Activated effector memory CD4-positive, alpha-beta T cell treated with anti-CD3 and anti-CD28 coated beads, Interleukin-2, amount 50 U/mL, for 16 hours (primary cell): Measurements from ENCODE around the gene TMEM236.
"Not testable (repeated sequence)": the region's sequence is repeated elsewhere in the genome, so short reads cannot be mapped to it uniquely, and the experiment has no call there.

ENCODE experiments used
- DNase-seq: peaks from one replicate; pipeline ENCODE4 v3.0.0-alpha.2; 2020

Gene TMEM236

GRCh38 chr10:17751781-17752445, at the start of gene TMEM236:
Gene TMEM236 (plus strand): TSS chr10:17752201. CDS start chr10:17752296, 95 bp downstream.
- no peak for DNase-seq

GRCh38 chr10:17703706-17704105, 48.3 kb upstream of the TMEM236 start:
- no peak for DNase-seq

- DNase-seq = no peak
Measured at GRCh38 chr10:17708821-17709220, 43.2 kb upstream of the TMEM236 start.

GRCh38 chr10:17709492-17709891, 42.5 kb upstream of the TMEM236 start:
- DNase-seq = no peak

GRCh38 chr10:17710181-17710580, 41.8 kb upstream of the TMEM236 start:
- DNase-seq = no peak

GRCh38 chr10:17712053-17712452, 39.9 kb upstream of the TMEM236 start:
- DNase-seq = no peak

- DNase-seq = no peak
Measured at GRCh38 chr10:17712717-17713471, 39.1 kb upstream of the TMEM236 start.

GRCh38 chr10:17713758-17714157, 38.2 kb upstream of the TMEM236 start:
- DNase-seq = no peak

GRCh38 chr10:17716161-17716560, 35.8 kb upstream of the TMEM236 start:
- no peak for DNase-seq

- DNase-seq = not testable (repeated sequence)
Measured at GRCh38 chr10:17722317-17723014, 29.5 kb upstream of the TMEM236 start.

GRCh38 chr10:17725703-17726102, 26.3 kb upstream of the TMEM236 start:
- DNase-seq = no peak

- no peak for DNase-seq
Measured at GRCh38 chr10:17729630-17730029, 22.4 kb upstream of the TMEM236 start.

- DNase-seq = no peak
Measured at GRCh38 chr10:17730667-17731066, 21.3 kb upstream of the TMEM236 start.

GRCh38 chr10:17731331-17732020, 20.5 kb upstream of the TMEM236 start:
- DNase-seq = no peak

GRCh38 chr10:17733620-17734019, 18.4 kb upstream of the TMEM236 start:
- no peak for DNase-seq

GRCh38 chr10:17734432-17735080, 17.4 kb upstream of the TMEM236 start:
- DNase-seq = no peak

GRCh38 chr10:17735166-17735941, 16.6 kb upstream of the TMEM236 start:
- no peak for DNase-seq

GRCh38 chr10:17736223-17736622, 15.8 kb upstream of the TMEM236 start:
- no peak for DNase-seq

GRCh38 chr10:17737027-17737965, 14.7 kb upstream of the TMEM236 start:
- DNase-seq = no peak

- no peak for DNase-seq
Measured at GRCh38 chr10:17740668-17741067, 11.3 kb upstream of the TMEM236 start.

- DNase-seq = peak; percentile 89
Measured at GRCh38 chr10:17742918-17743317, 9.1 kb upstream of the TMEM236 start.
